Uterus (tissue), 2 donors: ENCODE measurements around the gene MRPL9.

Experiments
- CTCF ChIP-seq, 4 experiments: fragments of 200-600 bp in 2 of 4; fragments of 450-650 bp in 2 of 4; sonication (generic) in 2 of 4; IDR thresholded peaks; one replicate each; pipeline ENCODE4 v1.5.1; 2016 to 2019; ENCODE audit warnings: antibody characterized with exemption in 4 of 4, mild to moderate bottlenecking in 2 of 4, moderate library complexity in 1 of 4
- POLR2A ChIP-seq, 2 donors: fragments of 450-650 bp; IDR thresholded peaks; one replicate each; pipeline ENCODE4 v1.6.1; 2016; ENCODE audit warnings: antibody characterized with exemption in 2 of 2, mild to moderate bottlenecking in 1 of 2, moderate library complexity in 1 of 2

DNA sequence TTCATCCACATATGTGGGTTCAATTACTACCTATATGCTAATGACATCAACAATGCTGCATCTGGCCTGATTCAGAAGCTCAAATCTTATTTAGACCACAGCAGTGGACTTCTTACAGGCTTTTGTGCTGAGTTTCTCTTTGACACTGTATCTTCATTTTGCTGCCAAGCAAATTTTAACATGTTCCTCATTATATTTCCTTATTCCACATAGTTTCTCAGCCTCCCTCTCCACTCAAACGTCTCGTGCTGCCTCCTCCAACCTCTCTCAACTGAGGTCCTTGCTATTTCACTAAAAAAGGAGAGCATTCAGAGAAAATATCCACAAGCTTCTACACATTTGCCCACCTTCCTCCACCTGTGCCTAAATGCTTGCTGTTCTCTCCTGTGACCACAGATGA, 20.5 kb upstream of the MRPL9 start:
- TF ChIP-seq CTCF (IDR thresholded peaks at IDR 0.05): no peak
- TF ChIP-seq POLR2A (IDR thresholded peaks at IDR 0.05): no peak
